AML-193 (cell line): ENCODE measurements around the gene KLHL3.
A peak's percentile ranks its signal among the peaks of the same experiment; 100 is the strongest.
"Not testable (repeated sequence)": the region's sequence is repeated elsewhere in the genome, so short reads cannot be mapped to it uniquely, and the experiment has no call there.

Experiments
- DNase-seq, 2 experiments: peaks; one replicate each; lab custom pipeline; 2025; lab: John Stamatoyannopoulos, UW

The KLHL3 gene

GRCh38 chr5:137667341-137667740 is 68.5 kb downstream of the KLHL3 start:
- no peak for DNase-seq

- DNase-seq, result no peak
Measured at GRCh38 chr5:137666901-137667300, 69.0 kb downstream of the KLHL3 start.

DNA sequence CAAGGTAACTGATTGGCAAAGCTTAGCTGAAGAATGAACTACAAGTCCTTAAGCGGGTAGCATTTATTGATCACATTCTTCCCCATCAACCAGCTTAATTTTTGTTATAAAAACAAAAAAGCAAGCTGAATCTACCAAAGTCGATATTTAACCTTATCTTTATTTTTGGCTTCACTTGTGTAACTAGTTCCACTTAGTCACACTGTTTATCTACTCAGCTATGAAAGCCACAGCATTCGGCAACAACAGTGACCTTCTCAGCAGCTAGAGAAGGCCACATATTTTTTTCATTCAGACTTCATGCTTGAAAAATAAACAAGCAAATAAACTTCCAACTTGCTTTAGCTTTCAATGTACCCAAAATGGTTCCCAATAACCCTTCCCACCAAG is 69.4 kb downstream of the KLHL3 start:
- DNase-seq, result no peak

GRCh38 chr5:137665678-137666460 is 70.0 kb downstream of the KLHL3 start:
- DNase-seq, result peak; percentile 33 to 62

GRCh38 chr5:137660349-137660817 is 75.5 kb downstream of the KLHL3 start:
- peak; percentile 54 to 59 for DNase-seq

DNA sequence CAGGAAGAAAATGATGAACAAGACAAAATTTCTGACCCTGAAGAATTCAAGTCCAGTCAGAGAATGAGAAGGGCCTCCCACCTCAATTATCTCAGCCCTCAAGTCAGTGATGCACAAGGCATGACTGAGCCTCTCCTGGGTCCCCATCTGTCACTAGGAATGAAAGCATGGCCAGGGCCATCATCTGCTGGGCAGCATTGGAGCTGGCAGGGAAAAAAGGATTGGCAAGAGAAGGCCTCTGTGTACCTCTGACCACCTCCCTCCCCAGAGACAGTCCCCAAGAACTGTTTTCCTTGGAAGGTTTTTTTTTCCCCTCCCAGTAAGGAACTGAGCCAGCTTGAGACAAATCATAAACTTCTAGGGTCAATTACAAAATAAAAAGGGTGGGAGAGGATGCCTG is 76.7 kb downstream of the KLHL3 start:
- DNase-seq, result no peak

GRCh38 chr5:137658324-137658723 is 77.6 kb downstream of the KLHL3 start:
- DNase-seq, result no peak

GRCh38 chr5:137657073-137657472 is 78.8 kb downstream of the KLHL3 start:
- DNase-seq, result no peak

- DNase-seq, result no peak
Measured at GRCh38 chr5:137656558-137656957, 79.3 kb downstream of the KLHL3 start.

DNA sequence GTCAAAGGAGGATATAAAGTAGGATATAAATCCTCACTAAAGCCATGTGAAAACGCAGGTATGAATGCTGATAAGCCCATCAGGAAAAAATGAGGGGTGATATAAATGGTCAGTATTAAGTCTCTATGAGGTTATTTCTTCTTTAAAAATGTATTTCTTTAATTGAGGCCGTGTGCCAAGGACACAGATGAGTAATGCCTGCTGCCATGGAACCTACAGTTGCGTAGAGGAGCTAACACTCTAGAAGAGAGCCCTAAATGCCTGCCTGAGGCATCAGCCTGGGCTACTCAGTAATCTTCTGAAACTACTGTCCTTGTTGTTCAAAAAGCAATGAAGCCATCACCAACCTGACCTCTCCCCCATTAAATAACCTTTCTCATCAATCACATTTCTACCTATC is 84.9 kb downstream of the KLHL3 start:
- DNase-seq, result no peak

DNA sequence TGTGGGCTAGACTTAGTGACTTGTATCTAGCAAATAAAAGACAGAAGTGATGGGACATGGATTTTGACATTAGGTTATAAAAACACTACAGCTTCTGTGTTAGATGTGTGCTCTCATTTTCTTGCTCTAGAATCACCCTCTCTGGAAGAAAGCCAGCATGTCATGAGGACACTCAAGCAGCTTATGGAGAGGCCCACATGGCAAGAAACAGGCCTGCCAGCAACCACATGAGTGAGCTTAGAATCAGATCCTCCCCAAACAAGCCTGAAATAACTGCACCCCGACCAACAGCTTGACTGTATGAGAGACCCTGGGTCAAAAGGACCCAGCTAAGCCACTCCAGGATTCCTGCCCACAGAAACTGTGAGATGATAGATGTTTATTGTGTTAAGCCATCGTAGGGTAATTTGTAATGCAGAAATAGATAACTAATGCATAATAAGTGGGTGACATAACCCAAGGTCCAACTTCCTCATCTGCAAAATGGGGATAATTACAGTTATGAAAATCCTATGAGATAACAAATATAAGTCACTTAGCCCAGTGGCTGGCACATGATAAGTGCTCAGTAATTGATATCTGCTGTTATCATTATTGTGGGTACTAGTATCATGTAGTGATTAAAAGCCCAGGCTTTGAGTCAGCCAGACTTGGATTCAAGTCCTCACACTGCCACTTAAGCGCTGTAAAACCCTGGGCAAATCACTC is 86.5 kb downstream of the KLHL3 start:
- no peak for DNase-seq

GRCh38 chr5:137648361-137648760 is 87.5 kb downstream of the KLHL3 start:
- DNase-seq, result no peak

DNA sequence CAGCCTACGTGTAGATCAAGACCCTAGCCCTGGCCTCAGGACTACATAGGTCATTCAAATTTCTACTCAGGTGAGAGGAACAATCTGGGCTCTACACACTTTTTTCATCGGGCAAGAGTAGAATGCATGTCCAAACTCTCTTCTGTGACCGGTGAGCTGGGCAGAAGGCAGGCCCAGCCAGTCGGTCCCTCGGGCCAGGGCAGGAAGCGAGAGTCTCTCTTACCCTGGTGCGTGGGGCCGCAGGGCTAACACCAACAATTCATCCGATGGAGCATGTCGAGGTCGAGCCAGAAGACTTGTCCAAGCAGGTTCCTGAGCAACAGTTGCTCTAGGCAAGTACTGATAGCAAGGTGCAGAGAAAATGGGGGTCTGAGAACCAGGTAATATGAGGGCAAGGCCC is 88.5 kb downstream of the KLHL3 start:
- DNase-seq, result no peak

- no peak for DNase-seq
Measured at GRCh38 chr5:137646761-137647160, 89.1 kb downstream of the KLHL3 start.

DNA sequence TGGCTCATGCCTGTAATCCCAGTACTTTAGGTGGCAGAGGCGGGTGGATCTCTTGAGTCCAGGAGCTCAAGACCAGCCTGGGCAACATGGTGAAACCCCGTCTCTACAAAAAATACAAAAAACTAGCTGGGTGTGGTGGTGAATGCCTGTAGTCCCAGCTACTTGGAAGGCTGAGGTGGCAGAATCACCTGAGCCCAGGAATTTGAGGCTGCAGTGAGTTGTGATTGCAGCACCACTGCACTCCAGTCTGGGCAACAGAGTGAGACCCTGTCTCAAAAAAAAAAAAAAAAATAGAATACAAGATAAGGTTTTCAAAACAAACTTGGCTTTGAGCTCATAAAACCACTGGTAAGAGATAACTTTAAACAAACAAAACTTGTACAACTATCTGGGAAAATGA is 92.8 kb downstream of the KLHL3 start:
- not testable (repeated sequence) for DNase-seq

- DNase-seq, result no peak
Measured at GRCh38 chr5:137642091-137642490, 93.8 kb downstream of the KLHL3 start.

- no peak for DNase-seq
Measured at GRCh38 chr5:137641148-137641547, 94.7 kb downstream of the KLHL3 start.

- no peak for DNase-seq
Measured at GRCh38 chr5:137639645-137640044, 96.2 kb downstream of the KLHL3 start.

DNA sequence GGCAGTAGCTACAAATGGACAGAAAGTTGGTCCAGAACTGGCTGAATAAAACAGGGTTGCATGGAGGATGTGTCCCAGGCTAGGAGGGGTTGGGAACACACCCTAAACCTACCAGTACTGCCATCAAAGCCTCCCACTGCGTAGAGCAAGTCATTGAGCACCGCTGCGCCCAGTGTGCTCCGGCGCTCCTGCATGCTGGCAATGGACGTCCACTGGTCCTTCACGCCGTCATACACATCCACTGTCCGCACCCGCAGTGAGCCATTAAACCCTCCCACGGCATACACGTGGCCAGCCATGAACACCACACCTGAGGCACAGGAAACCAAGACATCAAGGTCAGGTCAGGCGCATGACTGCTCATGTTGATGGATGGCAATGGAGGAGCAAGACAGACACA is 97.0 kb downstream of the KLHL3 start:
- DNase-seq, result no peak

- DNase-seq, result no peak
Measured at GRCh38 chr5:137636830-137637714, 98.8 kb downstream of the KLHL3 start.

DNA sequence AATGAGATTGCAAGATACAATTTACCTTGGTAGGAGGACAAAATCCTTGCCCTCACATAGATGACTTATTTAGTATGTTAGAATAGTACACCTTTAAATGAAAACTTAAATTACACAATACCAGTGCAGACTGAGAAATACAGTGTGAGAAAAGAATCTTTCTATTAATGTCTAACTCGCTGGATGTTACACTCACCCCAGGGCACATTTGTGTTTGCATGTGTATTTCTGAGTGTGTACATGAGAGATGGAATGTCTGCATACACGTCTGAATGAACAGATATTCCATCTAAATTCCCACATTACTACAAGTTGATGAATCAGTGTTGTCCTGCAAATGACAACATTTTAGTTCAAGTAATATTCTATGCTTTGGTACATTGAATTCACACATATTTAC is 99.8 kb downstream of the KLHL3 start:
- DNase-seq, result no peak

- no peak for DNase-seq
Measured at GRCh38 chr5:137635521-137635921, 100.4 kb downstream of the KLHL3 start.
